HL-60/S4 treated with phorbol 12-myristate 13-acetate at 8.2 ng/mL for 4 days and 3 days (cell line): Measurements from ENCODE around the gene STYXL1.

ENCODE experiments used
- in situ Hi-C: fragments of 300-500 bp; cut with MboI; formaldehyde crosslinking; loops from 2 replicates; pipeline ENCODE4 v1.15.0; 2022; ENCODE audit warnings: low sequenced_read_pairs

STYXL1 gene

DNA sequence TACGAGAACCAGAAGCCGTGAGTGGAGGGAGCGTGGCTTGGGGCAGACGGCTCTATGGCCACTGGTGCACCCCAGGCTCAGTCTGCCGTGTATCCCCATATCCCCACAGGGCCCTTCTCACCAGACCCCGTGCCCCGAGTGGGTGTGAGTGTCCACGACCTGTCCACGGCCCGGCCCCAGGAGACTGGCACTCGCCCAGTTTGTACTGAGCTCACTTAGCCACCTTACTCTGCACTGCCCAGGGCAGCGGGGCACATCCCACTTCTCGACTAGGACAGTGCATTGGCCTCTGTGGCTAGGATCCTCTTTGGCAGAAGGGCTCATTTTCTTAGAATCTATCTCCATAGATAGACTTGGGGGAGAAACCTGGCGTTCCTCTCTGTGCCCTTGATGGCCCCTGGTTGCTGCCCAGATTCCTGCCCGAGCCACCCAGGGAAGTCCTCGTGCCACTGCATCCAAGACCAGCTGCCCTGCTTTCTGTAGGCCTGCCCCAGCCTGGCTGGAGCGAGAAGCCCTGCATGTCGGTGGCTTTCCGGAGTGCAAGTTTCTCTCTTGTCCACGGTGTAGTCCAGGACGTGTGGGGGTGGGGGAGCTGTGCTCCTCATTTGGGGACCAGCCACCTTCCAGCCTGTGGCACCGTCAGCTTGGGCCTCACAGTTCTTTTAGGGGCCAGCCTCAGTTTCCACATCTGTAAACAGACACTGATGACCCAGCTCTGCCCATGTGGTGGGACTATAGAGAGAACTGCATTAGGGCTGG lies 65.3 kb downstream of the STYXL1 start:
- in situ Hi-C loops, result no loop called here

DNA sequence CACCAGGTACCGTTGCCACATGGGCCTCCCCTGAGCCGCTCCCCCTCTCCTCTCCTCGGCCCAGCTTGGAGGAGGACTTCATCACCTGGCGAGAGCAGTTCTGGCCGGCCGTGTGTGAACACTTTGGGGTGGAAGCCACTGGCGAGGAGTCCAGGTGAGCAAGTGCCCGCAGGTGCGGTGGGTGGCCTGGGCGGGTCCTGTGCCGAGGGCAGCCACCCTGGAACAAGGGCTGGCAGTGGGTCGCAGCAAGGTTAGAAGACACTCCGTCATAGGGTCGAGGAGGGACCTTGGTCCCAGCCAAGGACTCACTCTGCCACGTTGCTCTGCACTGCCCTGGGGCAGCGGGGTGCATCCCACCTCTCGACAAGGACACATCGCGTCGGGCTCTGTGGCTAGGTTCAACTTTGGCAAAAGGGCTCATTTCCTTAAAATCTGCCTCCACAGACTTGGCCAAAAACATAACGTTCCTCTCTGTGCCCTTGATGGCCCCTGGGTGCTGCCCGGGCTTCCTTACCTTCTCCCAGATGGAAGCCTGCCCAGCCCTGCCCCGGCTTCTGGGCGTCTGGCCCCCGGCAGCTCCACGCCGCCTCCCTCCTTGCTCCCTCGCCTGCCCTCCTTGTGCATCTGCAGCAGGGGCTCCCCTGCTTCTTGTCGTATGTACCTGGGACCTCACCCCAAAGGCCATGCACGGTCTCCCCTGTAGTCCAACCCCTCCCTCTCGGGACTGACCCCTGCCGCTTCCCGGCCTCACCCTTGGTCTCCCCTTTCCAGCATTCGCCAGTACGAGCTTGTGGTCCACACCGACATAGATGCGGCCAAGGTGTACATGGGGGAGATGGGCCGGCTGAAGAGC lies 66.1 kb downstream of the STYXL1 start:
- in situ Hi-C loops, result no loop called here

DNA sequence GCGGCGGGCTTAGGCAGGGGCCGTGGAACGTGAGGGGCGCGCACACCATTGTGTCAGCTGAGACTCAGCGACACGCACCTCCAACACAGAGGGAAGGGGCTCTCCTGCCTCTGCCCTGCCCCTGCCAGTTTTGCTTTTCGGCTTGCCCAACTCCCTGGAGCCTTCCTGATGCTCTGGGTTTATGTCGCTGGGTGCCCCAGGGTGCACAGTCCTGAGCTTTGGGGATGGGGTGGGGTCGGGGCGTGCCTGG lies 66.7 kb downstream of the STYXL1 start:
- in situ Hi-C loops, result no loop called here

DNA sequence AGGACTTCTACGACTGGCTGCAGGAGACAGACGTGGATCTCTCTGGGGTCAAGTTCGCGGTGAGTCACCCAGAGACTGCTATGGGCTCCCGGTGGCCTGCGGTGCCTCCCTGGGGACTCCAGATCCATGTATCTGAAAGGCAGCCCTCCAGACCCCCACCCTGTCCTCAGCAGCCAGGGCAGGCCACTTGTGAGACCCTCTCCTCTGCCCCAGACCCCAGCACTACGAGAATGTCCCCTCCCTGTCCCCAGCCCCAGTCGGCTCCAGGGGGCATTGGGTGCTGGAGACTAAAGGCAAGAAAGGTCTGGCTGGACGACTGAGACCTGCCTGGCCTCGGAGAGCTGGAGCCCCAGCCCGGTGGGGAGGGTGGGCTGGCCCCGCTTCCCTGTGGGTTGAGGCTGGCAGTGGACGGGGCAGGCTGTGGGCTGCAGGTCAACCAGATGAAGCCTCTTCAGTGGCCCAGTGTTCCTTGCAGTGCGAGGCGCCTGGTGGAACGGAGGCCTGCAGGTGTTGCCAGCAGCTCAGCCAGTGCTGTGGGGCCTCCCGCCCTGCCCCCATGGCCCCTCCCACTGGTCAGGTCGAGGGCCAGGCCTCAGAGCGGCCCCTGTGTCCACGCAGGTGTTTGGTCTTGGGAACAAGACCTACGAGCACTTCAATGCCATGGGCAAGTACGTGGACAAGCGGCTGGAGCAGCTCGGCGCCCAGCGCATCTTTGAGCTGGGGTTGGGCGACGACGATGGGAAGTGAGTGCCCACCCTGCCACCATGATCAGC lies 67.2 kb downstream of the STYXL1 start:
- in situ Hi-C loops, result no loop called here

DNA sequence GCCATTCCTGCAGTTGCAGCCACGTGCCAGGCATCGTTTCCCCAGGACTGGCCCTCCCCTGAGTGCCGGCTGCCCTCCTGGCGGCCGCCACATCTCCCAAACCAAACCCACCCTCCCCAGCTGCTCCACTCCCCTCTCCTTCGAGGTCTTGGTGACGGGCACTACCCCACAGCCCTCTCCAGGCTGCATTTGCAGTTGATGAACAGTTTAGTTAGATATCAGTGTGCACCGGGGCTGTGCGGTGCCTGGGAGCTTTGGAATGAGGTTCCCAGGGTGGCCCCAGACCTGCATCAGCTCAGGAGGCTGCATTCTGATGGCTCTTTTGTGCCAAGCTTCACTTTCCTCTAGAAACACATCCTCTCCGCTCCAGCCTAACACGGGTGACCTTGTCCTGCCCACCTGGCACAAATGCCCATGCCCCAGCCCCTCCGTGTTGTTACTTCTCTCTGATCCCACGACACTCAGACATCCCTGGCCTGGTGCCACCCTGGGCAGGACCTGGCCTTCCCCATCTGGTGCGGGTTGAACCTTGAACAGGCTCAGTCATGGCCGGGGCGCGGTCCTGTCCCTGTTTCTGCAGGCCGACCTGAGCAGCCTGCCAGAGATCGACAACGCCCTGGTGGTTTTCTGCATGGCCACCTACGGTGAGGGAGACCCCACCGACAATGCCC lies 67.9 kb downstream of the STYXL1 start:
- in situ Hi-C loops, result no loop called here

DNA sequence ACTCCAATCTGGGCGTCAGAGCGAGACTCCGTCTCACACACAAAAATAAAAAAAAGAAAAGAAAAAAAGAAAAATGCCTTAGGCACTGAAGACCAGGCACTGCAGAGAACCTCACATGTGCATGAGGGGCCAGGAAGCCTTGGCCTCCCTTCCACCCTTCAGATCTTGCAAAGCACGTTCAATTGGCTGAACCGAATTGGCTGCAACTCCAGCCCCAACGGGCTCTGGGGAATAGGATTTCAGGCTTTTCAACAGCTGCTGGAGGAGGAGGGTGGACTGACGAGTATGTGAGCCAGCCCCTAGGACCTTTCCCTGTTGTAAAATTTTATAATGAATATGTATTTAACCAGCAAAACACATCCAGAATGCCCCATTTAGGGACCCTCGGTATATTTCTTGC lies 70.1 kb downstream of the STYXL1 start:
- in situ Hi-C loops, result no loop called here

DNA sequence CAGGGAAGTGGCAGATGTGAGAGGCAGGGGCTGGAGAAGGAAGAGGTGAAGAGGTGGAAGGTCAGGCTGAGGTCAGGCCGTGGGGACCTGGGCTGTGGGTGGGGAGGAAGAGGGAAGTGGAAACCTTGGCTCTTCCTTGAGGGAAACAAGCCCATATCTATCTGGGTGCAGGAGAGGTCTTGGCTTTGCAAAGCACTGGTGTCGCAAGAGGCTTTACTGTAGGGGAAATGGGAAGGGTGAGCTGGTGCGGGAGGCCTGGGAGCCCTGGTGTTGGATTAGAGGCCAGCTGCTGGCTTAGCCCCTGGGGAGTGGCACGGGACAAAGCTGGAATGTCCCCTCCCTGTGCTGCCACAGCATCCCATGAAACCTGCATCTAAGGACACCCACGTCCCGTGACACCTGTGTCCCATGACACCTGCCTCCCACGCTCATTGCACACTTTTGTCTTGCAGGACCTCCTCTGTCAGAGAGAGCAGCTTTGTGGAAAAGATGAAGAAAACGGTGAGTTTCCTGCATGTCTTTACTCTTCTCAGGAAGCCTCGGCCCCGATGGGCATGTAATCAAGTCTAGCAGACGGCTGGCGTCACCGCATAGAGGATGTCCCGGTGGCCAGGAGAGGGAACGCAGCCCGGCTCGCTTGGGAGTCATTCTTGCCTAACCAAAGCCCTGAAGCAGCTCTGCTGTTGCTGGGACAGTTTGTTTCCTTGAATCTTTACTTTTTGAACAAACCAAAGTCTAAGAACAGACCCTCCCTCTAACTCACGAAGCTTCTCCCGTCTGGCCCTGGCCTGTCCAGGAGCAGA lies 75.6 kb downstream of the STYXL1 start:
- in situ Hi-C loops, result no loop called here

DNA sequence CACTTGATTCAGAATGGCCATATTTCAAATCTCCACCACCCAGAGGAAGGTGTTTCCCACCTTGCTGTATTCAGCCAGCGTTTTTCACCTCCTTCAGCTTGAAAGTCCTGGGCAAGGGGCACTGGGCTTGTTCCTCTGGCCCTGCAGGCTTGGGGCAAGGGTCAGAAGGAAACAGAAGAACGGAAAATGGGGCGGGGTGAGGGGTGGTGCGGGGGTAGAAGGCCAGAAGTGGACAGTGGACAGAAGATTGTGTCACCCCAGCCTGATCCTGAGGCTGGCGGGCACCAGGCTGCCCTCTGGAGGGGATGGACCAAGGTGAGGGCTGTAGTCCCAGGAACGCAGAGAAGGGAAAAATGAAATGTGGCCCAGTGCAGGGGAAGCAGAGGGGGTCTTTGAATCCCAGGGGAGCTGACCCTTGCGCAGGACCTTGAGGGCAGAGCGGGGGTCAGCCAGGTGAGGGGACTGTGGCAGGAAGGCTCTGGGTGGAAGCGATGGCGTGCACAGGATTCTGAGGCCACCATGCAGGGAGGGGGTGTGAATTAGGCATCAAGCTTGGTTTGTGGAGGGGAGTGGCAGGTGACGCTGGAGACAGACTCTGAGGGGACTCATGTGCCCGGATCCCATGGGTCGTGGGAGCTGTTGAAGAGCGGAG lies 76.4 kb downstream of the STYXL1 start:
- in situ Hi-C loops, result no loop called here

DNA sequence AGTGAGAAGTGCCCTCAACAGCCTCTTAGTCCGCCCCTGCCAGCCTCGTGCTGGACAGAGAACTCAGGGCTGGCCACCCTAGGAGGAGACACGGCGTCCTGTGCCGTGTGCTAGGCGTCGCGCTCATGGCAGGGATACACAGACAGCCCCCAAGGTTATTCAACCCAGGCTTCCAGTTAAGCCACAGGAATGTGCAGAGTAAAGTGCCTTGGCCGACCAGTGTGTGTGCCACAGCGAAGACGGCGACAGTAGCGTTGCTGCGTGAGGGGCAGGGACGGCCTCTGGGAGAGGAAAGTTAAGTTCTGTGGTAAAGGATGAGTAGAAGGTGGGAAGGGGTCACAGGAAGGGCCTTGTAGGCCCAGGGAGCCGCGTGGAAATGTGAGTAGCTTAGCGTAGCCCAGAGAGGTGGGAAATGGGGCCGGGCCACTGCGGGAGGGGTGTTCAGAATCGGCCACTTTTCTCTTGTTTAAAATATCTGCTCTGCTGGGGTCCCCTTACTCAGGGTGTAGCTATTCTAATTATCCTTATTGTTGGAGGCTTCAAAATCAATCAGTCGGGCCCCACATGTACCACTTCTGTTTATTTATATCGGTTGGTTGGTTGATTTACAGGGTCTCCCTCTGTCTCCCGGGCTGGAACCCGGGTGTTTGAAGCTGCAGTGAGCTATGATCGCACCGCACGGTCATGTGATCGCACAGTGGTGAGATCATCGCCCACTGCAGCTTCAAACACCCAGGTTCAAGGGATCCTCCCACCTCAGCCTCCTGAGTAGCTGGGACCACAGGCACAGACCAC lies 77.9 kb downstream of the STYXL1 start:
- in situ Hi-C loops, result no loop called here

DNA sequence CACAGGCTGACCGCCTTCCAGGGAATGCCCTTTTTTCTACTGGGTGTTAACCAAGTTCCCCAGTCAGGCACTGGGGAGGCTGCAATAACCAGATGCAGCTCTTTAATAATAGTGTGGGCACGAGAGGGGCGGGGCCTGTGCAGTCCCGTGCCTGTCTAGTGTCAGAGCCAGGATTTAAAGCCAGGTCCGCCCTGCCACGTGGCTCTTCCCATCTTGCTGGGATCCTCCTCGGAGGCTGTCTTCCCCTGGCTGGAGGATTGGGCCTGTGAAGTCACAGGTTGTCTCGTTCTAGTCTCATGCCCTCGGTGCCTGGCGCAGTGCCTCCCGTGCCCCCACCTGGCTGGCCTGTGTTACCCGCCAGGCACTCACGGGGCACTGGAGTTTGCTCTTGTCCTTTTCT lies 78.6 kb downstream of the STYXL1 start:
- in situ Hi-C loops, result no loop called here

DNA sequence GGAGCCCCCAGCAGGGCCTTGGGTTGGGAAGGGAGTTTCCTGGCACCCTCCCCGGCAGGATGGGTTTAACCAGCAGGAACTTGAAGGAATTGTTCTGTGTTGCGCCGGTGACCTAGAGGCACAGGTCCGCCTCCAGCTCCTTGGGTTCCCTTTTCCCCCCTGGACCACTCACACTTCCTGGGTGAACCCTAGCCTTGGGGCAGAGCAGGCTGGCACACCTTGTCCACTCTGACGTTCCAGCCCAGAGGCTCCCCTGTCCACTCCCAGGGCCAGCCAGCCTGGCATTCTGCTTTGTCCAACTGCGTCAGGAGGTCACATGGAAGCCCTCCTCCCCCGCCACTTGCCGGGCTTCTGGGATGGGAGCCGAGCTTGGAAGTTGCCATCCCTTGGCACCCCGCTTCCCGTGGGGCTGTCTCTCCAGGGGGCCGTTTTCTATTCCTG lies 79.2 kb downstream of the STYXL1 start:
- in situ Hi-C loops, result no loop called here

DNA sequence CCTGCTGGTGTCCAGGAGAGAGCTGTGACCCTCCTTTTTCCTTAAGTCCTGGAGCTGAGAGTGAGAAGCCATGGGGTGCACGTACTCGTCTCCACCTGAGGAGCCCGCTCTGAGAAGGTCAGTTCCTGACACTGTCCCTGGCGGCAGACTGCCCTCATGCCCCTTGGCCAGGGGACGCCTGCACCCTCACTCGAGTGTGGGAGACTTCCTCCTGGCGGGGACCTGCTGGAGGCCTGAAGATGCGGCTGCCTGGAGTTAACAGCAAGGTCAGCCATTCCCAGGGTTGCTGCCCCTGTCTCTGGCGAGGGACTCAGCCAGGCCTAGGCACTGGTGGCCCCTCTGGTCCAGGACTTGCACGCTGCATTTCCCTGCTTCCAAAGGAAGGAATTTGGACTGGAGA lies 79.8 kb downstream of the STYXL1 start:
- in situ Hi-C loops, result no loop called here

DNA sequence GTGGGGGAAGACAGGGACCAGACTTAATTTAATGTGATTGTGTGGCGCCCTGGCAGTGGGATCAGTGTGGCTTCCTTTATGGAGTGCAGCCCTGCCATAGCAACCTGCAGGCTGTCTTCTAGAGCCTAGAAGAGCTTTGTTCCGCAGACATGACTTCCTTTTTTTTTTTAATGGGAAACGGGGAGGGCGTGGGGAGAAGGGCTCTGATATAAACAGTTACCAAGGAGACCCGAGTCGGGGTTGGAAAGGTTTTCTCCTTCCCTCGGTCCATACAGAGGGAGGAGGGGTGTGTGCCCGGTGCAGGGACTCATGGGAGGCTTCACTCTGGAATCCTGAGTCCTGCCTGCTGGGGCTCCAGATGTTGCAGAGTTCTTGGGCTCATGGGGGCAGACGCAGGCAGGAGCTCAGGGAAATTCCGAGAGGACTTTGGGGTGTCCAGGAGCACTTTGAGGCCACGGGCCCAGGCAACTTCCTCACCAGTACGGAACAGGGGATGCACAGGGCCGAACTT lies 80.3 kb downstream of the STYXL1 start:
- in situ Hi-C loops, result no loop called here

DNA sequence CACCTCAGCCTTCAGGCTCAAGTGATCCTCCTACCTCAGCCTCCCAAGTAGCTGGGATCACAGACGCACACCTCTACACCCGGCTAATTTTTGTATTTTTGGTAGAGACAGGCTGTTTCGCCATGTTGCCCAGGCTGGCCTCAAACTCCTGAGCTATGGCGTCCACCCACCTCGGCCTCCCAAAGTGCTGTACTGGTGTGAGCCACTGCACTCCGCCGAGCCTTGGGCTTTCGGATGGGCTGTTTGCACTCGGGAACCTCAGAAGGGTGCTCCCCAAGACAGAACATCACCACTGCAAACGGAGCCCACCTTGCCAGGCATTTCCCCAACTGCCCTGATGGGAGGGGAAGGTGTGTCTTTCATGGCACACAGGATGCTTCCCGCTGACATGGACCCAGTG lies 80.7 kb downstream of the STYXL1 start:
- in situ Hi-C loops, result no loop called here

DNA sequence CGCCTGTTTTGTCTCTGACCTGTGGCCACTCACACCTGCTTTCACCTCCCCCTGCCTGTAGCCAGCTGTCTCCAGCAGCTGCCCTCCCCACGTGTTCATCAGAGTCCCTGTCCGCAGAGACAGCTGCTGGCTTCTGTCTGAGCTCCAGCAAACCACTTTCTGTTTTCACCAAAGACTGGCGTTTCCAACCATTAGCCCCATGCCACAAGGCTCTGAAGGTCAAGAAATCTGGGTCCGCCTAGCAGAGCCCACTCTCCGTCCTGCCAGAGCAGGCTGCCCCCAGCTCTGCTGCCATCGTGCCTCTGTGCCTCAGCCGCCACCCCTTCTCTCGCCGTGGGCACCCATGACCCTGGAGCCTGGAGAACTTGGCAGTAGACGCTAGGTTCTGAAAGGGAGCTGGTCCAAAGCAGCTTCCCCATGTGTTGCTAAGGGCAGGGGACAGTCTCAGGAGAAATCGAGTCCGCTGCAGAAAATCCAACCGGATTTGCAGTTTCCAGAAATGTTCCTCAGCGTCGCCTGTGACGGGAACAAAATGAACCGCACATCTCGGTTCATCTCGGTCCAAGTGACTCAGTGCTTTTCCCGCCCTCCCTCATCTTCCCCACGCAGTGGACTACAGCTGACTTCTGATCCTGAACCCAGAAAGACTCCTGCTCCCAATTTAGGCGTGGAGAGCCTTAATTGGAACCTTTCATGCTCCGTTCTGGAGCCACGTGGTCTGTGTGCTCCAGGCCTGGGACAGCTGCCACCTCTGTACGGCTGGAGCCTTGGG lies 81.4 kb downstream of the STYXL1 start:
- in situ Hi-C loops, result no loop called here

DNA sequence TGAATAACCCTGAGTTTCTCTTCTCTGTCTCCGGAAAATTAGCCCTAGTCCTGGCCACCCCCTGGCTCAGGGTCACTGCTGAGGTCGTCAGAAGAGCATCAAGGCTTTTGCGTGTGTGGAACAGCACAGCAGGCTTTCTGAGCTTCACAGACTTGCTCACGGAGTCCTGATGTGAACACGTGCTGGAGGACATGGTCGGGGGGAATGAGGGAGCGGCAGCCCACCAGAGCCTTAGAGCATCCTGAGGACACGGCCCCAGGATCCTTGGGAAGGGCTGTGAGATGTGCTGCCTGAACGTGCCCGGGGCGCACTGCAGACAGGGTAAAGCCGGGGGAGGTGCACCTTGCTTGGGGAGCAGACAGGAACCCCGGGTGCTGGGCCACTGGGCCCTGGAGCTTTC lies 82.2 kb downstream of the STYXL1 start:
- in situ Hi-C loops, result no loop called here

DNA sequence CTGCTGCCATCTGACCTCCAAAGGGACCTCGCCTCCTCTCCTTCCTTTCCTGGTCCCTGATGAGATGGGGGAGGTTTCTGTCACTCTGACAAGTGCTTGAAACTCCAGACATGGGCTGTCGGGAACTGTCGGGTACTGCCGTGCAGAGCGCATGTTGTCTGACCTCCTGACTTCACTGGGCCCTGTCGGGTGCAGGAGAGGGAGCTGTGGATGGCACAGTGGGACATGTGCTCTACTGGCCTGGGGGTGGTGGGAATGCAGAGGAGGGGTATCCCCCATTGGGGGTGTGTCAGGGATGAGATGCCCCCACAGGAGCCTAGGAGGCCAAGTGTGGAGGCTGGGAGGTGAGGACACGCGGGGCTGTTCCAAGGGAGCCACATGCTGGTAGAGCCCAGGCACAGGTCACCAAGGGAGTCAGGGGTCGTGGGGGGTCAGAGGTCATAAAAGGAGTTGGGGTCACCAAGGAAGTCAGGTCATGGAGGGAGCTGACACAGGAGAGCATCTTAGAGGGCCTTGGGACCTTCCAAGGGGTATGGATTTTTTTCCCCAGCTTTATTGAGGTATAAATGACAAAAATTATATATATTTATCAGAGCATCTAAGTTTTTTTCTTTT lies 84.3 kb downstream of the STYXL1 start:
- in situ Hi-C loops, result no loop called here
